Activated CD8-positive, alpha-beta memory T cell treated with anti-CD3 and anti-CD28 coated beads, Interleukin-2, amount 50 U/mL, for 24 hours (primary cell): ENCODE results near the gene EDC3.
"Not testable (repeated sequence)": the region's sequence is repeated elsewhere in the genome, so short reads cannot be mapped to it uniquely, and the experiment has no call there.

Experiments used
- DNase-seq: peaks from one replicate; pipeline ENCODE4 v3.0.0-alpha.2; 2020; ENCODE audit errors: extremely low read depth

Gene EDC3

GRCh38 chr15:74609938-74610301, 85.9 kb downstream of the EDC3 start:
- no peak for DNase-seq

DNA sequence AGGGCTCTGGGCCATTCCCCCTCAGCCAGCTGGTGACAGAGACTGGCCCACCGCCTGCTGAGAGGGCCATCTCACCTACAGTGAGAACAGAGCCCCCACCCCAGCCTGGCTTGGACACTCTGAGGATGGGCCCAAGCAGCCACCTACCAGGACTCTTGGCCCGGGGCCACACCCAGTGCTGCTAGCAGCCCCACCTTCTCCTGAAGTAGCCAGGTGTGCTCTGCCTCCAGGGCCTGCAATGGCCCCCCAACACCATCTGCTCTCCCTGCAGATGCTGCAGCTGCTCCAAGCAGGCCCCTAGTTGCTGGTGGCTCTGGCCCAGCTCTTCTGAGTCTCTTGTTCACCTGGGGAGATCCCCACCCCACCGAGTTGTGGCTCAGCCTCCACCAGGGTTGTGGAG, 87.0 kb downstream of the EDC3 start:
- no peak for DNase-seq

GRCh38 chr15:74605795-74606150, 90.1 kb downstream of the EDC3 start:
- DNase-seq, result no peak

- DNase-seq, result no peak
These were observed 90.6 kb downstream of the EDC3 start for GRCh38 chr15:74604983-74605794.

- no peak for DNase-seq
These were observed 91.8 kb downstream of the EDC3 start for GRCh38 chr15:74603789-74604705.

DNA sequence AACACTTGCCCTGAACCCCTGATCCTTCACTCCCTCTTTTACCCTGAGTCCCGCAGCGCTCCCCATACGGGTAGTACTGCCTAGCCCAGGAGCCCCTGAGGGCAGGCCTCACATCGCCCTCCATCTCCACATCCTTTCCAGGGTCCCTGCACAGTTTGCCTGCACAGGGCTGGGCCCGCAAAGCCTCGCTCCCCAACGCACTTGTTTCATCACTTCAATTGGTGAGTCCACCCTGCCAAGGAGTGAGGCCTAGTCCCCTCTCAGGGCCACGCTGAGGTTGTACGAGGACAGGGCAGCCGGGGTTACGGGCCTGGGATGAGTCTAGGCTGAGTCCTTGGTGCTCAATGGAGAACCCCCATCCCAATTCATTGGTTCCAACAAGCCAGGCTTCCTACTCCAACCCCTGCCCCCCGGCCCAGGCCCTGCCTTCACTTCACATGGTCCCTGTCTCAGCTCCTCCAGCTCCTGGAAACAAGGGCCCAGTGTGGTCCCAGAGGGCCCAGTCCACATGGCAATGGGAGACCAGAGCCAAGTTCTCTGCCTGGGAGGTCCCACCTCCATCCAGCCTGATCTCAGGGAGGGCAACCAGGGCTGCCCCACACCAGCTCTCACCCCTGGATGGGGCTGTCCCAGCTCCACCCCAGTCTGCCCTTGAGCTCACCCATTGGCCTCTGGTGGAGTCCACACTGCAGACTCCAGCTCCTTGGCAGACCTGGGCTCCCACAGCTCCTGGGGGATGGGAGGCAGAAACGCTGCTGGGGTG, 92.6 kb downstream of the EDC3 start:
- no peak for DNase-seq

- DNase-seq, result no peak
These were observed 96.7 kb downstream of the EDC3 start for GRCh38 chr15:74599156-74599555.

DNA sequence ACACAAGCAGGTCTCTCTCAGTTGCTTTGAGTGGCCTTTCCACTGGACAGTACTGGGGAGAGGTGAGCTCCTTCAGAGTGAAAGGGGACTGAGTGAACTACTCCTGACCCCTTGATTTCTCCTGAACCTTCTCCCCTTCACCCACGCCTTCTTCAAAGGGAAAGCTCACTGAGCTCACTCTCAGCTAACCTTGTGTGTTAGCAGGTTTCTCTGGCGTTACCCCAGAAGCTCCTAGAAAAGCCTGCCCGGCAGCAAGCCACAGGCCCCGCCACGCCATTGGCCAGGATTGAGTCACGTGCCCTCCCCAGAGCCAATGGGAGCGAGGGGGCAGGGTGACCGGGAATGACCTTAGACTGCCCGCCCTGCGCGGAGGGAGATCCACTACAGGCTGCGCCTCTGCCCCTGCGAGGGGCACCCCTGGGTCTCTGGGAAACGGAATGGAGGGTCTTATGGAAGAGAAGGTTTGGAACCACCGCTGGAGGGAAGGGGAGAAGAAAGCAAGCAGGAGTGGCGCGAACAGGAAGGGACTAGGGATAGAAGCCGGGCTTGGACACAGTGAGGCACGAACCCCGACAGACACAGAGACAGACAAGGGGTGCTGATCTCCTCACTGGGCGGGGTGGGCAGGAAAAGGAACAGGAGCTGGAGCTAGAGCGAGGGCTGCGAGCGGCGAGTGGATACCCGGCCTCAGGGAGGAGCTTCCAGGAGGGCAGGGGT, 97.5 kb downstream of the EDC3 start:
- peak; percentile 77 for DNase-seq

DNA sequence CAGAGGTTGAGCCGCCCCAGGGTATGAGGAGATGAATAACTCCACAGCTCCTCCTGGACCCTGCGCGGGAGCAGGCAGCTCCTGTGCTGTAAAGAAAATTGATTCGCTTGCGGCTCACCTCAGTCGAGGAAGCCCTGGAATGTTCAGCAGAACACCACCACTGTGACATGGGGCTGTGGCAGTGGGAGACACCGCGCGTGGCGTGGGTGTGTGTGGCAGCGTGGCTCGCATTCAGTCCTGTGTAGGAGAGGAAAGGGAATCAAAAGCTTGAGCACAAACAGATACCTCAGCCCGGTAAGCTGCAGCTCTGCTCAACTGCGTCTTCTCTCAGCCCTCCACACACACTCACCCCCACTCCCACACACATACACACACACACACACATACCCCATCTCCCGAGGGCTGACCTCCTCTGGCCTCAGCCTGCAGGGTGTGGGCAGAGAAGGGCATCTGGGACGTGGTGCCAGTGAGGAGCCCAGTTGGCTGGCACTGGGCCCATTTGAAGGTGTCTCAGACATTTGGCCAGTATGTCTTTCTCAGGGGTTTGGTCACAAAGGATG, 98.6 kb downstream of the EDC3 start:
- DNase-seq, result not testable (repeated sequence)

DNA sequence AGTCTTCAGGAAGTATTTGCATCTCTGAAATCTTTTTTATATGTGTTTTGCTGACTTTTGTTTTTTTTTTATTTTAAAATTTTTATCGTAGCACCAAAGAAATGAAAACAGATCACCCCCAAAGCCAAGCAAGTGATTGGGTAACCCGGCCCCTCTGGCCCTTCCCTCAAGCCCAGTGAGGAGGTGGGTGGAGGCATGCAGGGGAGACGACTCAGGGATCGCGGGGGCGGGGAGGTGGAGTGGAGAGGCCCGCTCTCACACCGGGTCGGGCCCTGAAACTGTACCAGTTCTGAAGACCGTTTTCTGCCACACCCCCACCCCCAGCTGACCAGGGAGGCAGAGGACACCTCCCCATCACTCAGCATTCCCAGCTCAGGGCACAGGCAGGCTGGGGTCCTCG, 99.1 kb downstream of the EDC3 start:
- DNase-seq, result not testable (repeated sequence)

GRCh38 chr15:74595271-74595670, 100.6 kb downstream of the EDC3 start:
- DNase-seq, result no peak

GRCh38 chr15:74594455-74594854, 101.4 kb downstream of the EDC3 start:
- DNase-seq, result no peak

- no peak for DNase-seq
These were observed 102.7 kb downstream of the EDC3 start for GRCh38 chr15:74593122-74593521.

- no peak for DNase-seq
These were observed 103.6 kb downstream of the EDC3 start for GRCh38 chr15:74592222-74592621.

- no peak for DNase-seq
These were observed 106.0 kb downstream of the EDC3 start for GRCh38 chr15:74589826-74590225.

- DNase-seq, result no peak
These were observed 110.0 kb downstream of the EDC3 start for GRCh38 chr15:74585857-74586256.

- no peak for DNase-seq
These were observed 110.6 kb downstream of the EDC3 start for GRCh38 chr15:74585191-74585590.

- DNase-seq, result no peak
These were observed 111.0 kb downstream of the EDC3 start for GRCh38 chr15:74584779-74585178.

- no peak for DNase-seq
These were observed 111.6 kb downstream of the EDC3 start for GRCh38 chr15:74584204-74584603.
